GM19463 (cell line): ENCODE results near the gene STAC.
A peak's percentile ranks its signal among the peaks of the same experiment; 100 is the strongest.
"Not testable (repeated sequence)": the region's sequence is repeated elsewhere in the genome, so short reads cannot be mapped to it uniquely, and the experiment has no call there.

Experiments
- ATAC-seq: cut with Tn5 transposase; IDR thresholded peaks from one replicate; pipeline ENCODE4 v1.9.1; 2021; ENCODE audit warnings: mild to moderate bottlenecking, moderate library complexity; ENCODE audit not compliant: unreplicated experiment

Gene STAC

GRCh38 chr3:36562945-36563344, 182.6 kb downstream of the STAC start:
- no peak for ATAC-seq

GRCh38 chr3:36575241-36575640, 194.9 kb downstream of the STAC start:
- ATAC-seq = no peak

- not testable (repeated sequence) for ATAC-seq
Observed at GRCh38 chr3:36578418-36578817, 198.1 kb downstream of the STAC start.

GRCh38 chr3:36579746-36580145, 199.4 kb downstream of the STAC start:
- ATAC-seq = no peak

GRCh38 chr3:36580716-36581115, 200.4 kb downstream of the STAC start:
- ATAC-seq = no peak

GRCh38 chr3:36591959-36592358, 211.7 kb downstream of the STAC start:
- ATAC-seq = no peak

GRCh38 chr3:36595511-36595910, 215.2 kb downstream of the STAC start:
- ATAC-seq = no peak

- ATAC-seq = no peak
Observed at GRCh38 chr3:36596419-36596818, 216.1 kb downstream of the STAC start.

- peak; percentile 64 for ATAC-seq
Observed at GRCh38 chr3:36597422-36597821, 217.1 kb downstream of the STAC start.
